ENCODE results near the gene HAND1.

Gene HAND1

DNA sequence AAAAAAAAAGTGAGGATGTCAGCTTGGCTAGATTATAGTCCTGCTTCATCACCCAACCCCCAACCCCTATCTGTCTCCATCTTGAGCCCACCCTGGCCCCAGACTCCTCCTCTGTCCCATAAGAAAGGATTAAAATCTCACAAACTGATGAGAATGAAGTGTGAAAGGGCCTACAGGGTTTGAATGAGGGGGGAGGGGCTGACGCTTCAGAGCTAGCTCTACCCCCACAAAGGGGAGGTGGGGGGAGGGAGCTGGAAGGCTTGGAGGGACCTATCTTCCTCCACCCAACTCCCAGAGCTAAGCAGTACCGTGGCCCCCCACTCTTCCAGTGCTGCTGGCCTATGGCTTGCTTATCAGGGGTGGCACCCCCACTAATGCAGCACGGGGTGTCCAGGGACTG is 43.7 kb upstream of the HAND1 start:
- TF ChIP-seq, protein P1, sequence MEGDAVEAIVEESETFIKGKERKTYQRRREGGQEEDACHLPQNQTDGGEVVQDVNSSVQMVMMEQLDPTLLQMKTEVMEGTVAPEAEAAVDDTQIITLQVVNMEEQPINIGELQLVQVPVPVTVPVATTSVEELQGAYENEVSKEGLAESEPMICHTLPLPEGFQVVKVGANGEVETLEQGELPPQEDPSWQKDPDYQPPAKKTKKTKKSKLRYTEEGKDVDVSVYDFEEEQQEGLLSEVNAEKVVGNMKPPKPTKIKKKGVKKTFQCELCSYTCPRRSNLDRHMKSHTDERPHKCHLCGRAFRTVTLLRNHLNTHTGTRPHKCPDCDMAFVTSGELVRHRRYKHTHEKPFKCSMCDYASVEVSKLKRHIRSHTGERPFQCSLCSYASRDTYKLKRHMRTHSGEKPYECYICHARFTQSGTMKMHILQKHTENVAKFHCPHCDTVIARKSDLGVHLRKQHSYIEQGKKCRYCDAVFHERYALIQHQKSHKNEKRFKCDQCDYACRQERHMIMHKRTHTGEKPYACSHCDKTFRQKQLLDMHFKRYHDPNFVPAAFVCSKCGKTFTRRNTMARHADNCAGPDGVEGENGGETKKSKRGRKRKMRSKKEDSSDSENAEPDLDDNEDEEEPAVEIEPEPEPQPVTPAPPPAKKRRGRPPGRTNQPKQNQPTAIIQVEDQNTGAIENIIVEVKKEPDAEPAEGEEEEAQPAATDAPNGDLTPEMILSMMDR (IDR thresholded peaks at IDR 0.05): no peak

DNA sequence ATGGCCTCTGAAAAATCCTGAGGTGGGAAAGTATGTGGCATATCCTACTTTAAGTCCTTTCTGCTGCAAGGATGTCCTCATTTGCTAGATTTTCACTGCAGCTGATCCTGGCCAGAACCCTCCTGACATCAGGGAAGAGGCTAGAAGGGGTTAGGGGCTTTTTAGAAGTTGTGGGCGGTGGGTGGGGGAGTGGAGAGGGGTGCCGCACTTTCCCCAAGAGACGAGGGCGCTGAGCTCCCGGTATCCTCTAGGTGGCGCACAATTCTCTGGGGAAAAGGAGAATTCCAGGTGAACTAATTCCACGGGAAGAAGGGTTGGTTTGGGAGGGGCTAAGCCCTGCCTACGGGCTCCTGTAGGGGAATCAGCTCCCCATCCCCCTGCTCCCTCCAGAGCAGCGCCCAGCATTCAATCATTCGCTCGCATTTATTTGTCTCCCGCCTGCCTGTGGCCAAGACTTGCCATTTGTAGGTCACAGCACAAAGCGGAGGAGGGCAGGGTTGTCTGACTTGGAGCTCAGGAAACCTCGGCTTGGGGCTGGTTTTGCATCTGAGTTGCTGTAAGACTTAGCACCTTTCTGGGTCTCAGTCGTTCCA is 42.9 kb upstream of the HAND1 start:
- TF ChIP-seq, protein P1 (IDR thresholded peaks at IDR 0.05): peak; percentile 93

DNA sequence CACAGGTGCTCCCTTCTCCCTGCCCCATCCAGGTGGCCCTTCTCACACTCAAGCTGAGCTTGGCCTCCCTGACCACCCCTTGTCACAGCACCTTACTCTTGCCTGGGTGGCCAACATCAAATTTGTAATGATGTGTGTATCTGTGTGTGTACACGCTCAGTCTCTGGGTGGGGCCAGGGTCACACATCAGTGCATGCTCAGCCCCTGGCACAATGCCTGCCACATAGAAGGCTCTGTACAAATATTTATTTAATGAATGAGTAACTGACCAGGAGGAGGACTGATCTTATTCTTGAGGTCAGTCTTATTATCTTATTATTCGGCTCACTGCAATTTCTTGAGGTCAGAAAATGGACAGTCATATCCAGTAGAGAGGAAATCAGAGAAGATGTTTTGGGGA is 41.3 kb upstream of the HAND1 start:
- TF ChIP-seq, protein P1 (IDR thresholded peaks at IDR 0.05): no peak

- TF ChIP-seq, protein P1 (IDR thresholded peaks at IDR 0.05): no peak
Observed at GRCh38 chr5:154518438-154518867, 40.4 kb upstream of the HAND1 start.

GRCh38 chr5:154517810-154518437 is 39.9 kb upstream of the HAND1 start:
- TF ChIP-seq, protein P1 (IDR thresholded peaks at IDR 0.05): no peak

GRCh38 chr5:154517181-154517580 is 39.2 kb upstream of the HAND1 start:
- TF ChIP-seq, protein P1 (IDR thresholded peaks at IDR 0.05): no peak

- TF ChIP-seq, protein P1 (IDR thresholded peaks at IDR 0.05): no peak
Observed at GRCh38 chr5:154516475-154516874, 38.4 kb upstream of the HAND1 start.
